VCaP (cell line): ENCODE data around the gene ZBTB2.
A peak's percentile ranks its signal among the peaks of the same experiment; 100 is the strongest.
"Not testable (repeated sequence)": the region's sequence is repeated elsewhere in the genome, so short reads cannot be mapped to it uniquely, and the experiment has no call there.

Experiments used
- H3K27ac ChIP-seq: fragments of 450-650 bp; 2 replicates; pipeline ENCODE4 v1.5.1; 2017
- CTCF ChIP-seq: fragments of 450-650 bp; conservative IDR thresholded peaks from 2 replicates; pipeline ENCODE4 v1.5.1; 2017; ENCODE audit warnings: mild to moderate bottlenecking, moderate library complexity

Gene ZBTB2

GRCh38 chr6:151372164-151372563 lies 19.2 kb downstream of the ZBTB2 start:
- no peak for TF ChIP-seq CTCF
- H3K27ac ChIP-seq: no peak overlapping the region

- H3K27ac ChIP-seq: no peak overlapping the region
- peak; percentile 50 for TF ChIP-seq CTCF
Measured at GRCh38 chr6:151370509-151371078, 20.8 kb downstream of the ZBTB2 start.

- TF ChIP-seq CTCF: no peak
- H3K27ac ChIP-seq: no peak overlapping the region
Measured at GRCh38 chr6:151365233-151365632, 26.1 kb downstream of the ZBTB2 start.

GRCh38 chr6:151359486-151359885 lies 31.9 kb downstream of the ZBTB2 start:
- TF ChIP-seq CTCF: no peak

GRCh38 chr6:151358475-151358874 lies 32.9 kb downstream of the ZBTB2 start:
- TF ChIP-seq CTCF: no peak
- no peak overlapping the region; the same call in 1 of the 2 replicates for H3K27ac ChIP-seq

More at GRCh38 chr6:151359486-151359885, 31.9 kb downstream of the ZBTB2 start:
- H3K27ac ChIP-seq: no peak overlapping the region

GRCh38 chr6:151357758-151358436 lies 33.5 kb downstream of the ZBTB2 start:
- TF ChIP-seq CTCF: no peak
- no peak overlapping the region; the same call in 1 of the 2 replicates for H3K27ac ChIP-seq

- not testable (repeated sequence) for H3K27ac ChIP-seq
Measured at GRCh38 chr6:151356983-151357382, 34.4 kb downstream of the ZBTB2 start.

- TF ChIP-seq CTCF: no peak
- H3K27ac ChIP-seq: no peak overlapping the region
Measured at GRCh38 chr6:151353795-151354194, 37.6 kb downstream of the ZBTB2 start.
